ENCODE data around the gene SLC25A12. TPM values are rescaled to one million over a fixed set of nuclear protein-coding genes. Genes with fewer than 3 reads are reported as not detected.

The SLC25A12 gene
- polyA plus RNA-seq, 1 donor from 2014 or later, result 122 TPM

DNA sequence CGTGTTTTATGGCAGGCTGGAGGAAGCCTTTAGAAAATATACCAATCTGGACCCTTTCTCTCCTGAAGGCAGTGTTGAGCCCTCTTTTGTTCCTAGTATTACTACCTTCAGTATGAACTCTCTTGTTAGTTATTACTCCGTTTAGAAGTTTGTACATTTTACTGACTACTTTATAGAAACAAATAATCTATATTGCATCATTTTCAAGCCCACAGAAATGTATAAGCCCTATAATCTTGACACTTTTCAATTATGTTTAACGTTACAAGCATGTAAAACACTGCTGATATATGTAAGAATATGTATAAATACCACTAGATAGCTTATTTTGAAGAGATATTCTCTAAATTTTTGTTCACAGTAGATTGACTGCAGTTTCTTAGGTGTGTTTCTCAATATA lies 64.0 kb downstream of the SLC25A12 start:
- Histone ChIP-seq H3K36me3 (ENCODE audit: insufficient read depth, low read length) (peaks cover 41% of the 10 kb centered on the region), H3F3A (ENCODE audit: insufficient read depth, low read length, poor library complexity, severe bottlenecking) (no peaks in the 10 kb centered on the region), H4K20me1 (ENCODE audit: insufficient read depth) (no peaks in the 10 kb centered on the region), H3K9ac (ENCODE audit: low read length) (no peak overlapping the region), H3K4me2 (ENCODE audit: low read length) (no peak overlapping the region), H3K79me2 (replicated peaks; ENCODE audit: insufficient read depth, low read length) (no peaks in the 10 kb centered on the region), H3K4me3 (ENCODE audit: low read length) (no peak overlapping the region), H3K9me3 (ENCODE audit: low read length) (peaks cover 5% of the 10 kb centered on the region), H3K27me3 (ENCODE audit: insufficient read depth, low read depth, low read length) (no peaks in the 10 kb centered on the region), H3K9me2 (ENCODE audit: insufficient read depth, low read length) (no peaks in the 10 kb centered on the region), H3K27ac (ENCODE audit: low read length) (no peak overlapping the region), H2AFZ (ENCODE audit: low read depth, low read length) (no peak overlapping the region)
- no peak for TF ChIP-seq EZH2 (IDR thresholded peaks at IDR 0.05; ENCODE audit: borderline replicate concordance, insufficient read depth, low read length, poor library complexity, severe bottlenecking)
- TF ChIP-seq, protein P1, sequence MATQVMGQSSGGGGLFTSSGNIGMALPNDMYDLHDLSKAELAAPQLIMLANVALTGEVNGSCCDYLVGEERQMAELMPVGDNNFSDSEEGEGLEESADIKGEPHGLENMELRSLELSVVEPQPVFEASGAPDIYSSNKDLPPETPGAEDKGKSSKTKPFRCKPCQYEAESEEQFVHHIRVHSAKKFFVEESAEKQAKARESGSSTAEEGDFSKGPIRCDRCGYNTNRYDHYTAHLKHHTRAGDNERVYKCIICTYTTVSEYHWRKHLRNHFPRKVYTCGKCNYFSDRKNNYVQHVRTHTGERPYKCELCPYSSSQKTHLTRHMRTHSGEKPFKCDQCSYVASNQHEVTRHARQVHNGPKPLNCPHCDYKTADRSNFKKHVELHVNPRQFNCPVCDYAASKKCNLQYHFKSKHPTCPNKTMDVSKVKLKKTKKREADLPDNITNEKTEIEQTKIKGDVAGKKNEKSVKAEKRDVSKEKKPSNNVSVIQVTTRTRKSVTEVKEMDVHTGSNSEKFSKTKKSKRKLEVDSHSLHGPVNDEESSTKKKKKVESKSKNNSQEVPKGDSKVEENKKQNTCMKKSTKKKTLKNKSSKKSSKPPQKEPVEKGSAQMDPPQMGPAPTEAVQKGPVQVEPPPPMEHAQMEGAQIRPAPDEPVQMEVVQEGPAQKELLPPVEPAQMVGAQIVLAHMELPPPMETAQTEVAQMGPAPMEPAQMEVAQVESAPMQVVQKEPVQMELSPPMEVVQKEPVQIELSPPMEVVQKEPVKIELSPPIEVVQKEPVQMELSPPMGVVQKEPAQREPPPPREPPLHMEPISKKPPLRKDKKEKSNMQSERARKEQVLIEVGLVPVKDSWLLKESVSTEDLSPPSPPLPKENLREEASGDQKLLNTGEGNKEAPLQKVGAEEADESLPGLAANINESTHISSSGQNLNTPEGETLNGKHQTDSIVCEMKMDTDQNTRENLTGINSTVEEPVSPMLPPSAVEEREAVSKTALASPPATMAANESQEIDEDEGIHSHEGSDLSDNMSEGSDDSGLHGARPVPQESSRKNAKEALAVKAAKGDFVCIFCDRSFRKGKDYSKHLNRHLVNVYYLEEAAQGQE (IDR thresholded peaks at IDR 0.05; ENCODE audit: borderline replicate concordance), result no peak
- TF ChIP-seq EP300 (conservative IDR thresholded peaks at IDR 0.05; ENCODE audit: poor library complexity, severe bottlenecking), result no peak
- TF ChIP-seq RAD21 (conservative IDR thresholded peaks at IDR 0.05), result no peak
- TF ChIP-seq, protein P2, sequence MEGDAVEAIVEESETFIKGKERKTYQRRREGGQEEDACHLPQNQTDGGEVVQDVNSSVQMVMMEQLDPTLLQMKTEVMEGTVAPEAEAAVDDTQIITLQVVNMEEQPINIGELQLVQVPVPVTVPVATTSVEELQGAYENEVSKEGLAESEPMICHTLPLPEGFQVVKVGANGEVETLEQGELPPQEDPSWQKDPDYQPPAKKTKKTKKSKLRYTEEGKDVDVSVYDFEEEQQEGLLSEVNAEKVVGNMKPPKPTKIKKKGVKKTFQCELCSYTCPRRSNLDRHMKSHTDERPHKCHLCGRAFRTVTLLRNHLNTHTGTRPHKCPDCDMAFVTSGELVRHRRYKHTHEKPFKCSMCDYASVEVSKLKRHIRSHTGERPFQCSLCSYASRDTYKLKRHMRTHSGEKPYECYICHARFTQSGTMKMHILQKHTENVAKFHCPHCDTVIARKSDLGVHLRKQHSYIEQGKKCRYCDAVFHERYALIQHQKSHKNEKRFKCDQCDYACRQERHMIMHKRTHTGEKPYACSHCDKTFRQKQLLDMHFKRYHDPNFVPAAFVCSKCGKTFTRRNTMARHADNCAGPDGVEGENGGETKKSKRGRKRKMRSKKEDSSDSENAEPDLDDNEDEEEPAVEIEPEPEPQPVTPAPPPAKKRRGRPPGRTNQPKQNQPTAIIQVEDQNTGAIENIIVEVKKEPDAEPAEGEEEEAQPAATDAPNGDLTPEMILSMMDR (IDR thresholded peaks at IDR 0.05; ENCODE audit: poor library complexity, severe bottlenecking), result no peak
- no peak for TF ChIP-seq TAF1 (IDR thresholded peaks at IDR 0.05; ENCODE audit: low read depth)
- TF ChIP-seq SMC3 (conservative IDR thresholded peaks at IDR 0.05; ENCODE audit: poor library complexity), result no peak
- TF ChIP-seq POLR2AphosphoS5 (IDR thresholded peaks at IDR 0.05), result no peak
- no peak for TF ChIP-seq MXI1 (conservative IDR thresholded peaks at IDR 0.05; ENCODE audit: poor library complexity, severe bottlenecking)

DNA sequence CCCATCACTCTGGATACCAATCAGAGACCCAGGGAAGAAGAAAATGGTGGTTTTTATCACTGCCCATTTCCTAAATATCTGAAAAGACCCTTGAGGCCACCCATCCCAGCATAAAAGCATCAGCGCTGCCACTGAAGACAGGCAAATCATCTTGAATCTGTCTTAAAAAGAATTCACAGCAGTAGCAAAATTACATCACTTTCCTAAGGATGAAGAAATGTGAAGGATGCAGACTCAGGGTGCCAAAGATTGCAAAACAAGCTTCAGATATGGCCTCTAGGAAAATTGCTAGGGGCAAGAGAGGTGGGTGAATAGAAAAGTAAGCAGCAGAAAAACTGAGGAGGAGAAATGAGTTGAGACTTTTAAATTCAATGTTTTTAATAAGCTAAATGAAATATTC lies 70.0 kb downstream of the SLC25A12 start:
- Histone ChIP-seq H2AFZ (ENCODE audit: low read depth, low read length) (no peak overlapping the region), H3K27me3 (ENCODE audit: insufficient read depth, low read depth, low read length) (no peaks in the 10 kb centered on the region), H4K20me1 (ENCODE audit: insufficient read depth) (no peaks in the 10 kb centered on the region), H3F3A (ENCODE audit: insufficient read depth, low read length, poor library complexity, severe bottlenecking) (no peaks in the 10 kb centered on the region), H3K36me3 (ENCODE audit: insufficient read depth, low read length) (peaks cover under 1% of the 10 kb centered on the region), H3K9me3 (ENCODE audit: low read length) (no peaks in the 10 kb centered on the region), H3K4me2 (ENCODE audit: low read length) (no peak overlapping the region), H3K27ac (ENCODE audit: low read length) (peak overlapping the region; percentile 53), H3K9ac (ENCODE audit: low read length) (no peak overlapping the region), H3K79me2 (replicated peaks; ENCODE audit: insufficient read depth, low read length) (no peaks in the 10 kb centered on the region), H3K9me2 (ENCODE audit: insufficient read depth, low read length) (no peaks in the 10 kb centered on the region), H3K4me3 (ENCODE audit: low read length) (no peak overlapping the region)
- TF ChIP-seq MXI1 (conservative IDR thresholded peaks at IDR 0.05; ENCODE audit: poor library complexity, severe bottlenecking) (no peak), SMC3 (conservative IDR thresholded peaks at IDR 0.05; ENCODE audit: poor library complexity) (peak; percentile 18), EP300 (conservative IDR thresholded peaks at IDR 0.05; ENCODE audit: poor library complexity, severe bottlenecking) (peak; percentile 73), EZH2 (IDR thresholded peaks at IDR 0.05; ENCODE audit: borderline replicate concordance, insufficient read depth, low read length, poor library complexity, severe bottlenecking) (no peak), POLR2AphosphoS5 (IDR thresholded peaks at IDR 0.05) (peak; percentile 48), TAF1 (IDR thresholded peaks at IDR 0.05; ENCODE audit: low read depth) (no peak)
- TF ChIP-seq, protein P2 (IDR thresholded peaks at IDR 0.05; ENCODE audit: poor library complexity, severe bottlenecking), result no peak

Measured in neural cell (in vitro differentiated cells).